GM18861 (cell line): Measurements from ENCODE around the gene RAD9A.
A peak's percentile ranks its signal among the peaks of the same experiment; 100 is the strongest.
"Not testable (repeated sequence)": the region's sequence is repeated elsewhere in the genome, so short reads cannot be mapped to it uniquely, and the experiment has no call there.

Experiments used
- ATAC-seq: cut with Tn5 transposase; IDR thresholded peaks from one replicate; pipeline ENCODE4 v1.9.1; 2021; ENCODE audit not compliant: unreplicated experiment

Gene RAD9A

GRCh38 chr11:67395555-67396258 is 3.9 kb downstream of the RAD9A start:
- no peak for ATAC-seq

DNA sequence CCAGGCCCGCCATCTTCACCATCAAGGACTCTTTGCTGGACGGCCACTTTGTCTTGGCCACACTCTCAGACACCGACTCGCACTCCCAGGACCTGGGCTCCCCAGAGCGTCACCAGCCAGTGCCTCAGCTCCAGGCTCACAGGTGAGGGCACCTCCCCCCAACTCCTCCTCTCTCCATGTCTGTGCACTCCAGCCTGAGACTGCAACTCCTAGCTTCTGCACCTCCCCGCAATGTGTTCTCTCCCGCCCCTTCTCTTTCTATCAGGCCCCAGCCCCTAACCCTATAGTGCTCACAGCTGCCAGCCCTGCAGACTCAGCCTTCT is 4.4 kb downstream of the RAD9A start:
- no peak for ATAC-seq

DNA sequence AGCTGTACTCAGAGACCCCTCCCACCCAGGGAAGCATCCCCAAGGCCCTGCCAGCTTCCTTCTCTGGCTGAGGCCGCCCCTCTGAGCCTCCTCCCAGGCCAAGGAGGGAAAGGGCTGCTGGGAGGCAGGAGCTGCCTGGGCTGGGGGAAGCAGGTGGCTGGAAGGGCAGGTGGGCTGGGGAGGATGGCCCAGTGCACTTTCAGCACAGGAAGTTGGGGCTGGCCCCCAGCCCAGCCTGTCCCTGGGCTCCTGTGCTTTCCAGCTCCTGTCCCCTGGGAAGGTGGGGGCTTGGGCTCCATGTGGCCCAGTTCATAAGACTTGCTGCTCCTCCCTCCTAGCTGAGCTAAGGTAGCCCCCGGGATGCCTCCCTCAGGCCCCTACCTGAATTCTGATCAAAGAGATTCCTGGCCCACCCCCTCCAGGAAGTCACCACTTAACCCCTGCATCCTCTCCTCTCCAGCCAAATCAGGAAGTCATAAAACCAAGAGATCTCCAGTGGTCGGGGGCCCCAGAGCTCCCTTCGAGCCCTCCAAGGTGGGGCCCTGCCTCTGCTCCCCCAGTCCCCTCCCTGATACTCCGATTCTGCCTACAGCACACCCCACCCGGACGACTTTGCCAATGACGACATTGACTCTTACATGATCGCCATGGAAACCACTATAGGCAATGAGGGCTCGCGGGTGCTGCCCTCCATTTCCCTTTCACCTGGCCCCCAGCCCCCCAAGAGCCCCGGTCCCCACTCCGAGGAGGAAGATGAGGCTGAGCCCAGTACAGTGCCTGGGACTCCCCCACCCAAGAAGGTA is 5.0 kb downstream of the RAD9A start:
- no peak for ATAC-seq

- no peak for ATAC-seq
These were observed 5.8 kb downstream of the RAD9A start for GRCh38 chr11:67397536-67397935.

DNA sequence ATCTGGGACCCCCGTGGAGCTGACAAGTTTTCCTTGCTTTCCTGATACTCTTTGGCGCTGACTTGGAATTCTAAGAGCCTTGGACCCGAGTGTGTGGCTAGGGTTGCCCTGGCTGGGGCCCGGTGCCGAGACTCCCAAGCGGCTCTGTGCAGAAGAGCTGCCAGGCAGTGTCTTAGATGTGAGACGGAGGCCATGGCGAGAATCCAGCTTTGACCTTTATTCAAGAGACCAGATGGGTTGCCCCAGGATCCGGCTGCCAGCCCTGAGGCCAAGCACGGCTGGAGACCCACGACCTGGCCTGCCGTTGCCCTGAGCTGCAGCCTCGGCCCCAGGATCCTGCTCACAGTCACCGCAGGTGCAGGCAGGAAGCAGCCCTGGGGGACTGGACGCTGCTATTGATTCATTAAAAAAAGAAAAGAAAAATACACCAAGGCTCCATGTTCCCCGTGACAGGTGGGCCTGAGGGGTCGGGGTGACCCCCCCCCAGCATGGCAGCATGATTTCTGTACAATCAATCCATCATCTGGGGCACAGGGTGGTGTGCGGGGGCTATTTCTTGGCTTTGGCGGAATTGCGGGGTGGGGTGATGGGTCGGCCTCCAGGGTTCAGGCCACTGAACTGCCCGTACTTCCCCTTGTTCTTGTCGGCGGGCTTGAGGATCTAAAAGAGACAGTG is 6.3 kb downstream of the RAD9A start:
- no peak for ATAC-seq

GRCh38 chr11:67398661-67399563 is 7.1 kb downstream of the RAD9A start:
- ATAC-seq = no peak

DNA sequence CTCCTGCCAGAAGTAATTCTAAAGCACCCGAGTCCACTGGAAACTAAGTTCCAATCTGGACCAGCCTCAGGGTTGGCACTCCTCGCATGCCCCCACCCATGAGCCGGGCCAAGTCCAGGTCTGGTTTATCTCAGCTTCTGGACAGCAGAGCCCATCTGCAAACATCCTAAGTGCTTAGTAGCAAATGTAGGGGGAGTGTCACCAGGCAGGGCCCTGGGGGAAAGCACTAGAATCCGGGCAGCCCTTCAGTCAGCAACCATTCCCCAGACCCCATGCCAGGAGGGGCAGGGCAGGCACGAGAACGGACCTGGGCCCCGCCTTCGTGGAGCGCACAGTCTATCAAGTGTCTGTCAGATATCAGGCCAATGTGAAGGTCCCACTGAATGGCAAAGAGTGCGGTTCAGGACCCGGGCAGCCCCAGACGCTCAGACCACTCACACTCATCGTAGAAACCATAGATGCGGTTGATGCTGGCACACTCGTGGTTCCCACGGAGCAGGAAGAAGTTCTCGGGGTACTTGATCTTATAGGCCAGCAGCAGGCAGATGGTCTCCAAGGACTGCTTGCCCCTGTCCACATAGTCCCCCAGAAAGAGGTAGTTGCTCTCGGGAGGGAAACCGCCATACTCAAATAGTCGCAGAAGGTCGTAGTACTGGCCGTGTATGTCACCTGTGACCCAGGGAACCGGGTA is 8.6 kb downstream of the RAD9A start:
- ATAC-seq = no peak

GRCh38 chr11:67400942-67401494 is 9.2 kb downstream of the RAD9A start:
- ATAC-seq = peak; percentile 6

GRCh38 chr11:67401495-67402191 is 9.9 kb downstream of the RAD9A start, which contains the start of gene PPP1CA:
Gene PPP1CA, minus strand, starts transcription at chr11:67401858. Its CDS starts 76 bp downstream, at chr11:67401782.
- ATAC-seq = peak; percentile 46

GRCh38 chr11:67402192-67402839 is 10.5 kb downstream of the RAD9A start:
- ATAC-seq = not testable (repeated sequence)

GRCh38 chr11:67403085-67403484 is 11.3 kb downstream of the RAD9A start:
- ATAC-seq = not testable (repeated sequence)

GRCh38 chr11:67404515-67405195 is 12.9 kb downstream of the RAD9A start:
- ATAC-seq = no peak

DNA sequence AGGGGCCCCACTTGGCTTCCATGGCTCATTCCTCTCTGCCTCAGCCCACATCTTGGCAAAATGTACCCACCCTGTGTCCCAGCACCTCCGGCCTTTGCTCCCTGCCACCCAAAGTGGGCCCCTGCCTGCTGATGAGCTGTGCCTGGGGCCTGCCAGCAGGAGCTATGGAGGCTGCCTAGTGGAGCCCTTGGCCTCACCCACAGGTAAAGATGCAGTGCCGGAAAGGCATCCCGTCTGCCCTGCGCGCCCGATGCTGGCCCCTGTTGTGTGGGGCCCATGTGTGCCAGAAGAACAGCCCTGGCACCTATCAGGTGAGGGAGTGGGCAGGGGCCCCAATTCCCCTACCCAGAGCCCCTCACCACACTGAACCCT is 13.4 kb downstream of the RAD9A start:
- no peak for ATAC-seq

GRCh38 chr11:67405688-67406339 is 14.0 kb downstream of the RAD9A start:
- no peak for ATAC-seq

DNA sequence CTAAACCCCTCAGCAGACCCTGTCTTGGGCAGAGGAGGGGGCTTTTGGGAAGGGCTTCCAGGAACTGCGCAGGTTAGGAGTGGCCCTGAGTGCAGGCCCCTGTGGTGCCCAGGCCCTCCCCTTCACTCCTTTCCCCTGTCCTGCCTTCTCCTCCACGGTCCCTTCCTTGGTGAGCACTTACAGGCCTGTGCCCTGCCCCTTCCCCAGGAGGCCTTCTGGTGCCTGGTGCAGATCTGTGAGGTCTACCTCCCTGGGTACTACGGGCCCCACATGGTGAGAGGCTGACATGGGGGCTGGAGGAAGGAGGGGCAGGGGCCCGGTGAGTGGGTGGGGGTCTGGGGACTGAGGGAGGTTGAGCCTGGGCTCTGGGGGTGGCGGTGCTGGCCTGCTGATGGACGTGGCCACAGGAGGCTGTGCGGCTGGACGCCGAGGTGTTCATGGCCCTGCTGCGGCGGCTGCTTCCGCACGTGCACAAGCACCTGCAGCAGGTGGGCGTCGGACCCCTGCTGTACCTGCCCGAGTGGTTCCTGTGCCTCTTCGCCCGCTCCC is 14.7 kb downstream of the RAD9A start:
- ATAC-seq = no peak

DNA sequence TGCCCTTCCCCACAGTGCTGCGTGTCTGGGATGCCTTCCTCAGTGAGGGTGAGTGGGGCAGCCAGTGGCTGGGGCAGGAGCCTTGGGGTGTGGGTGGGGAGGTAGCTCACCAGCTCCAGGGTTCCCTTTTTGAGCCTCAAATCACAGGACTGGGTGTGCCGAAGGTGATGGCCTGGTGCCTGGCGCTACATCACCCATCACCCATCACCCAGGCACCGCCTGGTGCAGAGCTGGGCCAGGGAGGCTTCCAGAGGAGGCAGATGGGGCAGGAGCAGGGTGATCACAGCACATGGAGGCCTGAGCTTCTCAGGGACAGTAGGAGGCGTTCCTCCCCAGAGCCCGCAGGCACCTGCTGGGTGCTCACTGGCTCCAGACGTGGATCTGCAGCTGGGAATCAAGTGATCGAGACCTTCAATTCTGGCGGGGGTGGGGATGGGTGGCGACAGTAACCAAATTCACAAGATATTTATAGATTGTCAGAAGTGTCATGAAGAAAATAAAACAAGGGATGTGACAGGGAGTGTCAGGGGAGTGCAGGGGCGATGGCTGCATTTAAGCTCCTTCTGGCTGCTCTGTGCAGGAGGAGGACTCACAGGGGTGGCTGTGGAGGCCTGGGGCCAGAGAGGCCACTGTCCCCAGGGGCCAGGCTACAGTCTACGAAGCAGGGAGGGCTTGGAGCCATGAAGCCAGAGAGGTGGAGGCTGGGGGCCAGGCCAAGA is 15.3 kb downstream of the RAD9A start:
- no peak for ATAC-seq

DNA sequence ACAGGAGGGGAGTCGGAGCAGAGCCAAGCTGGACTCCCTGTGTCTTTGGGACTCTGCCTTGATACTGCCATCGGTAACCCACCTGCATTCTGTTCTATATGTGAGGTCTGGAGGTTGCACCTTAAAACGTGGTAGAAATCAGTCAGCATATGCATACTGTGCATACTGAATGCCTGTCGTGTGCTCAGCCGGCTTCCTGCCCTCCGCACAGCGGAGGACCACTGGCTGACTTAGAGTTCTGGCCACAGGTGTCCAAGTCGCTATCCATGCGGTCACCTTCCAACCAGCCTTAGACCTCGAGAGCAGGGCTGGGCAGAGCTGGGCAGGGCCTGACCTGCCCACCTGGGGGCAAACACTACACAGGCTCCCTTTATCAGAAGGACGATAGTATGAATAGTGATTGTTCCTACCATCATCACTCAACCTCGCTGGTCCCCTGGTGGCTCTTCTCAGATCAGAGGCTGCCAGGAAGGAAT is 15.9 kb downstream of the RAD9A start:
- ATAC-seq = no peak
